Stimulated activated CD4-positive, alpha-beta T cell treated with anti-CD3 and anti-CD28 coated beads, TNF-alpha, amount 100 ng/mL, for 1 hour (primary cell): ENCODE results near the gene XPR1.

Experiments used
- DNase-seq, 3 donors: peaks; one replicate each; pipeline ENCODE4 v3.0.0-alpha.2; 2020; ENCODE audit warnings: low read depth in 3 of 3, low spot score in 1 of 3

XPR1 gene

GRCh38 chr1:180912211-180912800 lies 280.5 kb downstream of the XPR1 start:
- DNase-seq: no peak

GRCh38 chr1:180912801-180913565 lies 281.2 kb downstream of the XPR1 start, which contains the start of gene KIAA1614:
Gene KIAA1614, plus strand, starts transcription at chr1:180912897. Its CDS starts 347 bp downstream, at chr1:180913244.
- no peak for DNase-seq

GRCh38 chr1:180915426-180915965 lies 283.7 kb downstream of the XPR1 start:
- DNase-seq: no peak

GRCh38 chr1:180916012-180916770 lies 284.4 kb downstream of the XPR1 start:
- DNase-seq: no peak

- DNase-seq: no peak
Measured at GRCh38 chr1:180916771-180917170, 284.9 kb downstream of the XPR1 start.

- no peak for DNase-seq
Measured at GRCh38 chr1:180917306-180918065, 285.7 kb downstream of the XPR1 start.

- DNase-seq: no peak
Measured at GRCh38 chr1:180918519-180918918, 286.7 kb downstream of the XPR1 start.

- no peak for DNase-seq
Measured at GRCh38 chr1:180919183-180919700, 287.4 kb downstream of the XPR1 start.

GRCh38 chr1:180920193-180920592 lies 288.4 kb downstream of the XPR1 start:
- no peak for DNase-seq

GRCh38 chr1:180920702-180921101 lies 288.9 kb downstream of the XPR1 start:
- no peak for DNase-seq

- DNase-seq: no peak
Measured at GRCh38 chr1:180921386-180921785, 289.6 kb downstream of the XPR1 start.

GRCh38 chr1:180921891-180922630 lies 290.2 kb downstream of the XPR1 start:
- no peak for DNase-seq

- no peak for DNase-seq
Measured at GRCh38 chr1:180922631-180923015, 290.8 kb downstream of the XPR1 start.

- no peak for DNase-seq
Measured at GRCh38 chr1:180923021-180923841, 291.4 kb downstream of the XPR1 start.

- no peak for DNase-seq
Measured at GRCh38 chr1:180923887-180924286, 292.1 kb downstream of the XPR1 start.

- no peak for DNase-seq
Measured at GRCh38 chr1:180924939-180925338, 293.1 kb downstream of the XPR1 start.

GRCh38 chr1:180925471-180926051 lies 293.7 kb downstream of the XPR1 start:
- no peak for DNase-seq

- DNase-seq: no peak
Measured at GRCh38 chr1:180926164-180926981, 294.6 kb downstream of the XPR1 start.
